HG03575 (cell line): ENCODE data around the gene TFB2M.
"Not testable (repeated sequence)": the region's sequence is repeated elsewhere in the genome, so short reads cannot be mapped to it uniquely, and the experiment has no call there.

Source experiments
- ATAC-seq: cut with Tn5 transposase; IDR thresholded peaks from one replicate; pipeline ENCODE4 v1.9.1; 2021; ENCODE audit not compliant: unreplicated experiment, insufficient number of reproducible peaks, low FRiP score; ENCODE audit errors: extremely low read depth

Gene TFB2M, protein sequence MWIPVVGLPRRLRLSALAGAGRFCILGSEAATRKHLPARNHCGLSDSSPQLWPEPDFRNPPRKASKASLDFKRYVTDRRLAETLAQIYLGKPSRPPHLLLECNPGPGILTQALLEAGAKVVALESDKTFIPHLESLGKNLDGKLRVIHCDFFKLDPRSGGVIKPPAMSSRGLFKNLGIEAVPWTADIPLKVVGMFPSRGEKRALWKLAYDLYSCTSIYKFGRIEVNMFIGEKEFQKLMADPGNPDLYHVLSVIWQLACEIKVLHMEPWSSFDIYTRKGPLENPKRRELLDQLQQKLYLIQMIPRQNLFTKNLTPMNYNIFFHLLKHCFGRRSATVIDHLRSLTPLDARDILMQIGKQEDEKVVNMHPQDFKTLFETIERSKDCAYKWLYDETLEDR

GRCh38 chr1:246566128-246566812 is at the start of gene TFB2M, which contains the start of gene CNST:
TSS of gene TFB2M (minus strand) at chr1:246566261. CDS start at chr1:246566138, 123 bp downstream.
TSS of gene CNST (plus strand) at chr1:246566456. CDS start at chr1:246591563, 25,107 bp downstream.
- peak; percentile 90 for ATAC-seq

DNA sequence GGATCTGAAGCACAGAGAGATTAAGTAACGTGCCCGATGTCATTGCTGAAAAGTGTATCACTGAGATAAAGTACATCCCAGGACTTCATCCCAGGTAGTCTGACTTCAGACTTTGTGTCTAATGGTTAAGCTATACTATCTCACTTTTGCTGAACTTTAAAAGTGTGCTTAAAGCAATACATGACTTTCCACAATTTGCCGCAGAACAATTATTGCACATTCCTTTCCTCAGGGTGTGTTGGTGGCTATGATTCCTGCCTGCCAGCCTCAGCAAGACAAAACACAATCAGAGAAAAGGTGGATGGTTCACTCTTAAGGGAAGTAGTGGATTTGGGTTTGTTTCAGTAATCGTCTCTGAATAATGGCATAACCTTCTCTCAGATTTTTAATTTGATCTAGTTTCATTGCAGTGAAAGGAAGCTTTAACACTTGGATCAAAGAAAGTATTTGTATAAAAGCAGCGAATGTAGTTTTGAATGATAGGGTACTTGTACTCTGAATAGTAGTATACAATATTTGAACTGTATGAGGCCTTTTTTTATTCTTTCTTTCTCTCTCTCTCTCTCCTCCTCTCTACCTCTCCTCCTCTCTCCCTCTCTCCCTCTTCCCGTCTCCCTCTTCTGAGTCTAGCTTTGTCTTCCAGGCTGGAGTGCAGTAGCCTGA is 47.2 kb upstream of the TFB2M start:
- no peak for ATAC-seq

GRCh38 chr1:246609632-246610031 is 43.6 kb upstream of the TFB2M start:
- ATAC-seq, result no peak

GRCh38 chr1:246608616-246609376 is 42.7 kb upstream of the TFB2M start:
- ATAC-seq, result no peak

GRCh38 chr1:246607462-246607861 is 41.4 kb upstream of the TFB2M start:
- no peak for ATAC-seq

GRCh38 chr1:246605231-246605630 is 39.2 kb upstream of the TFB2M start:
- not testable (repeated sequence) for ATAC-seq

- ATAC-seq, result no peak
Measured at GRCh38 chr1:246602194-246602593, 36.1 kb upstream of the TFB2M start.

GRCh38 chr1:246600579-246600978 is 34.5 kb upstream of the TFB2M start:
- ATAC-seq, result no peak

DNA sequence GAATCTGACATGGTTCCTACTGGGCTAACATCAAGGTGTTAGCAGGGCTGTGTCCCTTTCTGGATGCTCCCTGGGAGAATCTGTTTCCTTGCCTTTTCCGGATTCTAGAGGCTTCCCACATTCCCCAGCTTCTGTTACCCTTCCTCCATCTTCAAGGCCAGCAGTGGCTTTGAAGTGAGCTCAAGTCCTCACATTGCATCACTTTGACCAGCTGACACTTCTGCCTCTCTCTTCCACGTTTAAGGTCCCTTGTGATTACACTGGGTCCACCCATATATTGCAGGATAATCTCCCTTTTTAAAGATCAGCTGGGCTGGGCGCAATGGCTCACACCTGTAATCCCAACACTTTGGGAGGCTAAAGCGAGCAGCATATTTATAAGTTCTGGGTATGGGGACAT is 33.3 kb upstream of the TFB2M start:
- no peak for ATAC-seq

DNA sequence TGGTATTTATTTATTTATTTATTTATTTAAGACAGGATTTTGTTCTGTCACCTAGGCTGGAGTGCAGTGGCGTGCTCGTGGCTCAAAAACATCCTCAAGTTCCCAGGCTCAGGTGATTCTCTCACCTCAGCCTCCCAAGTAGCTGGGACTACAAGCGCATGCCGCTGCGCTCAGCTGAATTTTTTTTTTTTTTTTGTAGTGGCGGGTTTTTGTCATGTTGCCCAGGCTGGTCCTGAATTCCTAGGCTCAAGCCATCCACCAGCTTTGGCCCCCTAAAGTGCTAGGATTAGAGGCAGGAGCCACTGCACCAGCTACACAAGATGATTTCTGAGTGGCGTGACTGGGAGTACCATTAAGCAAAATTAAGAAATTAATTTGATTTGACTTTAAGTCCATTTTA is 31.9 kb upstream of the TFB2M start:
- no peak for ATAC-seq

DNA sequence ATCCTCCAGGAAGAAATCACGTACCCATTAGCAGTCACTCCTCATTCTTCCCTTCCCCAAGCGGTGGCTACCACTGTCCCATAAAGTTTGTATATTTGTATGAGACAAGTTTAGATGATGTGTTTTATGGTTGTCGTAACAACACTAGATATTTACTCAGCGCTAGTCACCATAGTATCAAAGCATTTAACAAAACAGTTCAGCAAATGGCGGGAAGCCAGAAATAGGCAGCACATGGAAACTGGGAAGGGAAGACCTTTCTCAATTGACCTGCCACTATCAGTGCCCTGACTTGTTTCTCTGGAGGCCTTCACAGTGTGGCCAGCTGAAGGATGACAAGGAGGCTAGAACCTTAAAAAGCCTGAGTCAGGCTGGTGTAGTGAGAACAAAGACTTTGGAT is 31.3 kb upstream of the TFB2M start:
- no peak for ATAC-seq

DNA sequence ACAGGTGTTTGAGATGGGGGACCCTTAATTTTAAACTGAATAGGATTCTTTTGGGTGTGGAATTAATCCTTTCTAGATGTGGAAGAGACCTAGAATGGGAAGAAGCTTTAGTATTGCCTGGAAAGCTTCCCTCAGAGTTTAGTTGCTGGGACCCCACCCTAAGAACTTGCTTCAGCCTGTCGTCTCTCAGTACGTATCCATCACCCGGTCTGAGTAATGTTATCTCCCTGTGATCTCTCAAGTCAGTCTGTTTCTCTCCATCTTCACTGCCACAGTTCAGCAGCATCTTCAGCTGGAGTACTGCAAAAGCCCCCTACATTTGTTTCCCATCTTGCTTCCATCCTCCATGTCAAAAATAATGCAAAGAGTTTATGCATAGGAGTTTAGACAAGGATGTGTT is 29.1 kb upstream of the TFB2M start:
- no peak for ATAC-seq

DNA sequence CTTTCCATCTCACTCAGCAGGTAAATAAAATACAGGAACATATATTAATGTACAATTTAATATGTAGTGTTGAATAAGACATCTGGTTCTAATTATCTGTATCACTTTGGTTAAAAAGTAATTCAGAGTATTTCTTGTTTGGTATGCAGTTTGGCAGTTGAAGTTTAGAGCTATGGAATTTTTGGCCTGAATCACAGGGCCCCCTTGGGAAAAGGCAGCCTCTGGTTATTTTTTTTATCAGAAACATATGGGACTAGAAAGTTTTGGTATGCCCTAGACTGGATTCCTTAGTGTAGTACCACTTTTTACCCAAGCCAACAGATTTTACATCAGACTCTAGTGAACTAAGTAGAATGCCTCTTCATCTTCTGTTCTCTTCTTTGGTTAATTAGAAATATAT is 26.6 kb upstream of the TFB2M start:
- ATAC-seq, result no peak

GRCh38 chr1:246591958-246592357 is 25.9 kb upstream of the TFB2M start:
- no peak for ATAC-seq

DNA sequence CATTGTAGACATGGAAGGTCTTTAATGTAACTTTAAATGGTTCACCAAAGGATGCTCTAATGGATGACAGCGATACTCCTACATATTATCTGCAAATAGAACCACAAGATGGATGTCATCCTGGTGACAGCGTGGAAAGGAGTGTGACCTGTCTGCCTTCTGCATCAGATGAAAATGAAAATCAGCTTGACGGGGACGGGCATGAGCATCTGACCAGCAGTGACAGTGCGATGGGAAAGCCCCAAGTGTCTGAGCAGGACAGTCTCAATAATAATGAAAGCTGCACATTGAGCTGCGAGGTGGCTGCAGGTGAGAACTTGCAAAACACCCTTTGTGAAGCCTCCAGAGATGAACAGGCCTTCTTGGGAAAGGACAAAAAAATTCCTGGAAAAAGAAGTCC is 25.4 kb upstream of the TFB2M start:
- peak; percentile 79 for ATAC-seq

DNA sequence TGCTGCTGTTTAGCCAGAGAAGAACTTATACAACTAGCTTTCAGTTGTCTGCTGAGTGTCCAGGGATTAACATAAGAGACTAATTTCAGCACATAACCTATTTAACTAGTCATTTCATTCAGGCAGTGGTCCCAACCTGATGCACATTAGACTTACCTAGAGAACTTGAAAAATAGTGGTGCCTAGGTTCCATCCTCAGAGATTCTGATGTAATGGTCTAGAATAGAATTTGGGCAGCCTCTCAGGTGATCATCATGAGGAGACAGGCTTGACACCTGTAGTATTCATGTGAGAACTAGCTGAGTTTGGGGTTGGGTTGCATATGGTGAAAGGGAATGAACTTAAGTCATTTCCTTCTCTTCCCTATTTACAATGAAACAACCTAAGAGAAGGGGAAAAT is 25.0 kb upstream of the TFB2M start:
- no peak for ATAC-seq

GRCh38 chr1:246589919-246590318 is 23.9 kb upstream of the TFB2M start:
- not testable (repeated sequence) for ATAC-seq

DNA sequence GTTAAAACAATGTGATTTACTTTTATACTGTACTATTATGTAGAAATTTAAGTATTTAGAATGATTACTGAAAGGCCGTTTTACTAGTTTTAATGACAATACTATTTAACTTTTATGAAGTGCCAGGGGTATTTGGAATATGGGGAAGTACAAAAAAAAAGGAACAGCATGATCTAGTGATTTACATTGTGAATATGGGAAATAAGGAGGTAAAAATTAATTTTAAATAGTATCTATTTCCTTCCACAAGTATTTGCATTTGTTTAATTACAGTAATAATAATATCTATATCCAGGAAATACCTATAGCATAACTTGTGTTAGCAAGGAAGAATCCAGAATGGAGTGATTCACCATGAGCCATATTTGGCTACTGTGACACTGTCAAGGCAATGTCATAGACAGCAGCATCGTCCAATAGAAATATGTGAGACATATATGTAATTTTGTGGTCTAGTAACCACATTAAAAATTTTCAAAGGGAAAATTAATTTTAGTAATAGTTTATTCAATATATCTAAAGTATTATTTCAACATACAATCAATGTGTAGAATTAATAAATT is 22.2 kb upstream of the TFB2M start:
- ATAC-seq, result no peak

DNA sequence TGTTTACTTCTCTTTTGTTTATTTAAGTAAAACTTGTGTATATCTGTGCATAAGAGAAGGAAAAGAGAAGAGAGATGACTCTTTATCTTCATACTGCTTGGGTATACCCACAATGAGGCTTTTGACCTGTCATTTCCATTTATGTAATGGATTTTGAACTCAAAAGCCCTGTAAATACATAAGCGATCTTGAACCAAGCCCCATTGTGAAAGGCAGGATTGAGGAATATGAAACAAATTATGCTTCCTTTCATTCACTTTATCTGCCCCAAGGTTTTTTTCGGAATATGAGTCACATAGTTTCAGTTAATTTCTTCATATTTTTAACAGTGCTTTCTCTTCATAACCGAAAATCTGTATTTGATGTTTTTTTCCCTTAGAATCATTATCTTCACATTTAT is 21.5 kb upstream of the TFB2M start:
- no peak for ATAC-seq
